ENCODE measurements around the gene DGLUCY.

DGLUCY gene

DNA sequence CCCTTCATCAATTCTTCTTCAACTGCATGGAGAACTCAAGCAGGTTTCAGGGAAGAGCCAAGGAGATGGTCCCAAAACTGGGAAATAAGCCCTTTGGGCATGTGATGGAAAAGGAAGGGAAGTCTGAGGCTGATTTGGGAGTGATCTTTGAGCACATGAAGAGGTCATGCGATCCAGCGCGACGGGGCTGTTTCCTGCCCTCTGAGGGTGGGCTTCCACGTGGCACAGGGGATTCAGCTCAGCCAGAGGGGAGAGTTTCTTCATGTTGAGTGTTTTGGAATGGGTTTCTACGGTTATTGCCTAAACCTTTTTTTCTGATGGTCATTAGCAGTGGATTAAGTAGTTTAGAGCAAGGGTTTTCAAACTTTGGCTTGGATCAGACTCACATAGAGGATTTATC, 100.4 kb downstream of the DGLUCY start:
- DNase-seq (ENCODE audit: insufficient read length, low spot score) (no peak), FAIRE-seq (no peak)
- TF ChIP-seq, protein P1, sequence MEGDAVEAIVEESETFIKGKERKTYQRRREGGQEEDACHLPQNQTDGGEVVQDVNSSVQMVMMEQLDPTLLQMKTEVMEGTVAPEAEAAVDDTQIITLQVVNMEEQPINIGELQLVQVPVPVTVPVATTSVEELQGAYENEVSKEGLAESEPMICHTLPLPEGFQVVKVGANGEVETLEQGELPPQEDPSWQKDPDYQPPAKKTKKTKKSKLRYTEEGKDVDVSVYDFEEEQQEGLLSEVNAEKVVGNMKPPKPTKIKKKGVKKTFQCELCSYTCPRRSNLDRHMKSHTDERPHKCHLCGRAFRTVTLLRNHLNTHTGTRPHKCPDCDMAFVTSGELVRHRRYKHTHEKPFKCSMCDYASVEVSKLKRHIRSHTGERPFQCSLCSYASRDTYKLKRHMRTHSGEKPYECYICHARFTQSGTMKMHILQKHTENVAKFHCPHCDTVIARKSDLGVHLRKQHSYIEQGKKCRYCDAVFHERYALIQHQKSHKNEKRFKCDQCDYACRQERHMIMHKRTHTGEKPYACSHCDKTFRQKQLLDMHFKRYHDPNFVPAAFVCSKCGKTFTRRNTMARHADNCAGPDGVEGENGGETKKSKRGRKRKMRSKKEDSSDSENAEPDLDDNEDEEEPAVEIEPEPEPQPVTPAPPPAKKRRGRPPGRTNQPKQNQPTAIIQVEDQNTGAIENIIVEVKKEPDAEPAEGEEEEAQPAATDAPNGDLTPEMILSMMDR (IDR thresholded peaks at IDR 0.05; ENCODE audit: insufficient read depth, missing control alignments) = no peak

DNA sequence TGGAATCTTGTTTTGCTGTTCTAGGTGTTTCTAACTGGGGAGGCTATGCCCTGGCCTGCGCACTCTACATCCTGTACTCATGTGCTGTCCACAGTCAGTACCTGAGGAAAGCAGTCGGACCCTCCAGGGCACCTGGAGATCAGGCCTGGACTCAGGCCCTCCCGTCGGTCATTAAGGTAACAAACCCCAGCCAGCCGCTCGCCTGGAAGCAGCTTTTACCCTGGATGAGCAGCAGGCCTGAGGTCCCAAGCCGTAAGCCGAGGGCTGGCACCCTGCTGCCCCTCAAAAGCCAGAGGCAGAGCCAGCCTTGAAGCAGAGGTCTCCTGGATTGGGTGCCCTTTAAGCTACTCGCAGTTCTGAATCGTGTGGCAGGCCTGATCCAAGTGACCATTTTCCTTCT, 101.5 kb downstream of the DGLUCY start:
- DNase-seq (ENCODE audit: insufficient read length, low spot score) (no peak), FAIRE-seq (no peak)
- TF ChIP-seq, protein P1 (IDR thresholded peaks at IDR 0.05; ENCODE audit: insufficient read depth, missing control alignments) = no peak

DNA sequence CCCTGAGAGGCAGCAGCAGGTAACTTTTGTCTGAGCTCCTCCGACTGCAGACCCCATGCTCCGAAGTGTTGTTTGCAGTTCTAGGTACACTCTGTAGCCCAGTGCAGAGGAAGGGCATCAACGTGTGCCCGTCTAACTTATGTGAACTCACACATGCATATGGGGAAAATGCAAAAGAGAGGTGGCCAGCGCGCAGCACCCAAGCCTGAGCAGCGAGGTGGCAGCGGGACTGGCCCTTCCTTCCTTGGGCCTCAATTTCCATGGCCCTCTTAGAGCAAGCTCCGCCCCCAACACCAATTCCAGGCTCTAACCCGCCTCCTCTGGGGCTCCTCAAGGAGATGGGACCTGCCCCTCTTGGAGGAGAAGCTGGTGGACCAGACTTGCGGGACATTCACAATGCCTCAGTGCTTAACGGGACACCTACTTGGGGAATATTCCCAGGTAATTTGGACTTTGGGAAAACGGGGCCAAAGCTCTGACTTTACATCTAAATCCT, 102.9 kb downstream of the DGLUCY start:
- FAIRE-seq = no peak
- TF ChIP-seq, protein P1 (IDR thresholded peaks at IDR 0.05; ENCODE audit: insufficient read depth, missing control alignments) = no peak
- DNase-seq (ENCODE audit: insufficient read length, low spot score) = no peak

DNA sequence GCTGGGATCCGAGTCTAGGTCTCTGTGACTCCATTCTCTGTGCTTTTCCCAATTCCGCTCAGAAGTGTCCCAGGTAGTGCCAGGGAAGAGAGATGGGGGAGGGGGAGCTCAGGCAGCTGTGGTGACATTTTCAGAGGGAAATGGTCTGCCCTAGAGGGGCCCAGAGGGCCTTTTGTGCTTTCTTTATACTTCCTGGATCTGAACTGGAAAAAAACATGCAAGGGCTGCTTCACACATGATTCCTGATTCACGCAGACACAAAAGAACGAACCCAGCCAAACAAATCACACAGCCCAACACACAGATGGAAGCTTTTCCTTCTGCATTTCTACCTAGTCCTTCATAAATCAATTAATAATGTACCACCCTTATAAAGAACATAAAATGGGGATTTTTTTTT, 104.1 kb downstream of the DGLUCY start:
- DNase-seq (ENCODE audit: insufficient read length, low spot score) (no peak), FAIRE-seq (no peak)
- TF ChIP-seq, protein P1 (IDR thresholded peaks at IDR 0.05; ENCODE audit: insufficient read depth, missing control alignments) = no peak

DNA sequence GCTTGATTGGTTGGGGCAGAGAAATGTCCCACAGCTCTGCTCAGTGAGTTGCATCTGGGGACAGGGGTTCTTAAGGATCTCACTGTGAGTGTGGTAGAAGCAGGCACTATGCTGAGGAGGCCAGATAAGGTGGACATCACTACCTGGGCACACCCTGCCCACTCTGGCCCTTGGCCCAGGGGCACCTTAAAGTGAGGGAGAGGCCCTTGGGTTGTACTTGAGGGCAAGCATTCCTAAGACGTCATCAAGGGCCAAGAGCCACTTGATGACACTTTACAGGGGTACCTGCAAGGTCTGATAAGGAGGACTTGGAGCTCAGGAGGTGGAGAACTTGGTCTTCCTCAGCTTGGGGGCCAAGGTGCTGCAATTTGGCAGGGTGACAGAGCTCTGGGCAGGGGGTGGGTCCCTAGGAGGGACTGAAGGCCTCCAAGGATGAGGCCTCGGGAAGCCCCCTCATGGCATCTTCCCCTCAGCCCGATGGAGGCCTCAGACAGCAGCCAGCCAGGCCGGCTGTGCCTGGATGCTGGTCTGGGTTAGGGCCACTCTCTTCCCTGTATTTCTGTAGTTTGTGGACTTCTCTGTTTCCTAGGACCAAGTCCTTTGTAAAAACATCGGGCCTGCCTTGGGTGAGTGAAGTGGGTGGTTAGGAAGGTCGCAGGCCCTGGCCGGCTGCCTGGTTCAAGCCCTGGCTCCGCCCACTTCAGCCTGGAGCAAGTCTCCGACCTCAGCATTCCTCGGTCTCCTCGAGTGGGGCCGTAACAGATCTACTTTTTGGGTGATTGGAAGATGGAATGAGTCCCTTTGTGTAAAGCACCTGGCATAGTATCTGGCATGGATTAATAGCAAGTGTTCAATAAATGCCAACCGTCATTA, 105.9 kb downstream of the DGLUCY start:
- no peak for FAIRE-seq
- TF ChIP-seq, protein P1 (IDR thresholded peaks at IDR 0.05; ENCODE audit: insufficient read depth, missing control alignments) = no peak
- DNase-seq (ENCODE audit: insufficient read length, low spot score) = no peak

DNA sequence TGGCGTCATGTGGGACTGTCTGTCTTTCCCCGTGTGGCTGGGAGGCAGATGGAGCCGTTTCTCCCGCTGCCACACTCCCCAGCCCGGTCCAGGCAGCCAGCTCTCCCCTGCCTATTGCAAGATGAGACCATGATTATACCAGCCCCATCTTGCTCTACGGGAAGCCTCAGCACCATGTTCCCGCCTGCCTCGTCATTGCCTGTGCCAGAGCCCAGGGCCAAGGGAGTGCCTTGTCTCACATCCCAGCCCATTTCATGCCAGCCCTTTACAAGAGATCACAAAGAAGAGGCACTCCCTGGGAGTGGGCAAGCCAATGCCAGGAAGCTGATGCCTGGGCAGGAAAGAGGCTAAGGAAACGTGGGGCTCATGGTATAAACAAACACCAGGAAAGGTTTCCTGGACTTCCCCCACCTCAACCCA, 106.7 kb downstream of the DGLUCY start:
- DNase-seq (ENCODE audit: insufficient read length, low spot score) (no peak), FAIRE-seq (no peak)
- TF ChIP-seq, protein P1 (IDR thresholded peaks at IDR 0.05; ENCODE audit: insufficient read depth, missing control alignments) = no peak

GRCh38 chr14:91221270-91221669, 107.4 kb downstream of the DGLUCY start:
- DNase-seq (ENCODE audit: insufficient read length, low spot score) = no peak
- no peak for FAIRE-seq
- TF ChIP-seq, protein P1 (IDR thresholded peaks at IDR 0.05; ENCODE audit: insufficient read depth, missing control alignments) = no peak

Measured in D721Med (cell line).